Stimulated activated CD4-positive, alpha-beta T cell treated with anti-CD3 and anti-CD28 coated beads, Interleukin-2, amount 100 ng/mL, for 4 hours (primary cell): ENCODE data around the gene IER2.

ENCODE experiments used
- DNase-seq: peaks from one replicate; pipeline ENCODE4 v3.0.0-alpha.2; 2020; ENCODE audit warnings: low read depth

The IER2 gene

GRCh38 chr19:13118424-13119193, 31.6 kb upstream of the IER2 start:
- no peak for DNase-seq

GRCh38 chr19:13119627-13120026, 30.6 kb upstream of the IER2 start:
- DNase-seq: no peak

- no peak for DNase-seq
These were observed 30.2 kb upstream of the IER2 start for GRCh38 chr19:13120031-13120430.

- no peak for DNase-seq
These were observed 29.4 kb upstream of the IER2 start for GRCh38 chr19:13120817-13121216.

GRCh38 chr19:13121551-13122274, 28.5 kb upstream of the IER2 start:
- DNase-seq: no peak

- DNase-seq: no peak
These were observed 27.8 kb upstream of the IER2 start for GRCh38 chr19:13122275-13122878.

GRCh38 chr19:13122980-13123957, 26.9 kb upstream of the IER2 start:
- no peak for DNase-seq

GRCh38 chr19:13127051-13127450, 23.2 kb upstream of the IER2 start:
- DNase-seq: no peak

GRCh38 chr19:13127811-13128575, 22.2 kb upstream of the IER2 start:
- DNase-seq: no peak

GRCh38 chr19:13128583-13128982, 21.6 kb upstream of the IER2 start:
- no peak for DNase-seq

- DNase-seq: no peak
These were observed 20.8 kb upstream of the IER2 start for GRCh38 chr19:13129384-13129783.

GRCh38 chr19:13130886-13131490, 19.2 kb upstream of the IER2 start:
- no peak for DNase-seq

GRCh38 chr19:13132471-13133180, 17.6 kb upstream of the IER2 start:
- DNase-seq: no peak

GRCh38 chr19:13133241-13133870, 16.9 kb upstream of the IER2 start:
- DNase-seq: no peak

- no peak for DNase-seq
These were observed 15.6 kb upstream of the IER2 start for GRCh38 chr19:13134626-13135025.

GRCh38 chr19:13135068-13136062, 14.8 kb upstream of the IER2 start:
- no peak for DNase-seq

GRCh38 chr19:13137290-13137794, 12.9 kb upstream of the IER2 start:
- DNase-seq: no peak
